HCT116 (cell line): ENCODE data around the gene IGF2.

Source experiments
- CEBPB ChIP-seq: IDR thresholded peaks from 2 replicates; pipeline ENCODE4 v1.6.1; 2012; ENCODE audit warnings: low read depth
- CTCF ChIP-seq, 3 experiments: fragments of 200-600 bp in 1 of 3; sonication (generic) in 1 of 3; IDR thresholded peaks in 2 of 3; conservative IDR thresholded peaks in 1 of 3; 2 replicates each; pipeline ENCODE4 v1.5.1; 2012 to 2017; ENCODE audit warnings: low read depth in 2 of 3, low read length in 2 of 3, antibody characterized with exemption in 1 of 3, borderline replicate concordance in 1 of 3, control low read depth in 1 of 3, mild to moderate bottlenecking in 1 of 3, mixed read lengths in 1 of 3, mixed run types in 1 of 3, moderate library complexity in 1 of 3; ENCODE audit not compliant: insufficient read depth in 1 of 3
- EGR1 ChIP-seq: IDR thresholded peaks from 2 replicates; pipeline ENCODE4 v1.6.1; 2012; ENCODE audit warnings: low read depth
- EZH2 ChIP-seq: fragments of 200-600 bp; sonication (generic); IDR thresholded peaks from 2 replicates; pipeline ENCODE4 v1.6.1; 2017; ENCODE audit warnings: antibody characterized with exemption, mixed run types
- POLR2A ChIP-seq: IDR thresholded peaks from 2 replicates; pipeline ENCODE4 v1.7.0; 2011; ENCODE audit warnings: borderline replicate concordance; ENCODE audit not compliant: insufficient read depth, insufficient read length; ENCODE audit errors: extremely low read depth
- POLR2AphosphoS5 ChIP-seq: IDR thresholded peaks from 2 replicates; pipeline ENCODE4 v1.6.1; 2011; ENCODE audit warnings: mild to moderate bottlenecking, low read depth, low read length, moderate library complexity
- RAD21 ChIP-seq: IDR thresholded peaks from 2 replicates; pipeline ENCODE4 v1.6.1; 2012; ENCODE audit warnings: low read depth, mild to moderate bottlenecking
- REST ChIP-seq: IDR thresholded peaks from 2 replicates; pipeline ENCODE4 v1.6.1; 2012; ENCODE audit warnings: low read depth
- YY1 ChIP-seq: IDR thresholded peaks from 2 replicates; pipeline ENCODE4 v1.6.1; 2011; ENCODE audit warnings: low read length, low read depth, moderate library complexity, mild to moderate bottlenecking; ENCODE audit not compliant: insufficient replicate concordance; ENCODE audit errors: extremely low read depth

GRCh38 chr11:2139621-2140337 lies 590 bp upstream of the IGF2 start:
- no peak for TF ChIP-seq CTCF (IDR thresholded peaks at IDR 0.05 in 2 of 3, conservative IDR thresholded peaks at IDR 0.05 in 1 of 3; ENCODE audit: borderline replicate concordance in 1 of 3, insufficient read depth in 1 of 3, low read depth in 2 of 3, low read length in 2 of 3)
- no peak for TF ChIP-seq POLR2AphosphoS5
- TF ChIP-seq EZH2: no peak
- TF ChIP-seq YY1: no peak
- TF ChIP-seq POLR2A: no peak
- TF ChIP-seq REST: no peak
- TF ChIP-seq EGR1: no peak
- TF ChIP-seq CEBPB: no peak
- no peak for TF ChIP-seq RAD21
